BLaER1 treated with 17β-estradiol and CSF1 and Interleukin-3, amounts not matched to agents 10 nM and 100 nM (cell line): ENCODE results near the gene PELI2.
A peak's percentile ranks its signal among the peaks of the same experiment; 100 is the strongest.

ENCODE experiments used
- H3K27ac ChIP-seq, 11 experiments: shearing (Covaris generic); formaldehyde crosslinking; 2 replicates each; pipeline ENCODE4 v1.8.1; 2022
- H3K27me3 ChIP-seq, 11 experiments: shearing (Covaris generic); formaldehyde crosslinking; 2 replicates each; pipeline ENCODE4 v1.8.1; 2022
- H3K36me3 ChIP-seq, 11 experiments: shearing (Covaris generic); formaldehyde crosslinking; 2 replicates each; pipeline ENCODE4 v1.8.1; 2022
- H3K4me1 ChIP-seq, 10 experiments: shearing (Covaris generic); formaldehyde crosslinking; 2 replicates each; pipeline ENCODE4 v1.8.1; 2022
- H3K4me2 ChIP-seq, 11 experiments: shearing (Covaris generic); formaldehyde crosslinking; 2 replicates each; pipeline ENCODE4 v1.8.1; 2022
- H3K4me3 ChIP-seq, 10 experiments: shearing (Covaris generic); formaldehyde crosslinking; 2 replicates each; pipeline ENCODE4 v1.8.1; 2022
- H3K9ac ChIP-seq, 11 experiments: shearing (Covaris generic); formaldehyde crosslinking; 2 replicates each; pipeline ENCODE4 v1.8.1; 2022
- H3K9me3 ChIP-seq, 11 experiments: shearing (Covaris generic); formaldehyde crosslinking; replicated peaks in 1 of 11; 2 replicates each; pipeline ENCODE4 v1.8.1; 2022
- H4K20me1 ChIP-seq, 11 experiments: shearing (Covaris generic); formaldehyde crosslinking; 2 replicates each; pipeline ENCODE4 v1.8.1; 2022
- Cebpa-rat ChIP-seq, 11 experiments: shearing (Covaris generic); IDR thresholded peaks; 2 replicates each; pipeline ENCODE4 v1.8.1; 2022

PELI2 gene

DNA sequence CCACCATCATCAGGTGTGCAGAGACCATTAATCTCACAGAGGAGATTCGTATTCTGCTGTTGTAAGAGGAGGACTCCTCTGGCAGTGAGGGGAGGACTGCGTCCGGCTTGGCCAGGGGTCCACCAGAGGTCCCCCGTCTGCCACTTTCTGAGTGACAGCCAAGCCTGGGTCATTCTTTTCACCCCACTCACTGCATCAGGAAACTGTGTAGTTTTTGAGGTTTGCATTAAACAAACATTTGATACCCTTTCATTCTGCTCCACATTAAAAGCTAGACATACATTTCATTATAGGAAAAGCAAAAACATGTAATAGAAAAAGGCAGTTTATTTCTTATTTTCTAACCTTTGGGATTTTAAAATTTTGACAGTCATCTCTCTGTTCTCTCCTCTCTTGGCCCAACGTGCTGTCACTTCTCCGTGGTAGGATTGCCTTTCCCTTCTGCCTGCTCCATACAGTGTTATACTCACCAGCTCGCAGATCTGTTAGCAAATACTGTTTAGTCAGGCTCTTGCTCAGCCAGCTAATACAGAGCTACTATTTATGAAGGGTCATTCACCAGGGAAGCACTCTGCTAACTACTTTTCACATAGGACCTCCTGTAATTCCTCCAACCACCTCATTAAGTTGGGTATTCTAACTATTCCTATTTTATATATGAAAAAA, 99.3 kb downstream of the PELI2 start:
- no peak for TF ChIP-seq Cebpa-rat (IDR thresholded peaks at IDR 0.05)
- H3K36me3 ChIP-seq, result peaks cover 0 to 22% (median 12%) of the 10 kb centered on the region in 11 experiments; a peak in 10 of 22 replicates
- H3K4me2 ChIP-seq, result peak overlapping the region; percentile 65 to 91 (median 79)
- H3K4me3 ChIP-seq, result peak overlapping the region in 3 of 10 experiments; percentile 6 to 32 (median 10); a peak in 2 of 20 replicates
- peaks cover 0 to 76% (median 37%) of the 10 kb centered on the region in 11 experiments; a peak in 16 of 22 replicates for H4K20me1 ChIP-seq
- H3K27ac ChIP-seq, result peak overlapping the region in 9 of 11 experiments; percentile 2 to 62 (median 50); a peak in 18 of 22 replicates
- peaks cover 61 to 91% (median 79%) of the 10 kb centered on the region in 10 experiments for H3K4me1 ChIP-seq
- H3K9me3 ChIP-seq, result peaks cover 0 to 4% (median 0%) of the 10 kb centered on the region in 11 experiments; a peak in 1 of 22 replicates
- no peaks in the 10 kb centered on the region for H3K27me3 ChIP-seq
- H3K9ac ChIP-seq, result peak overlapping the region in 7 of 11 experiments; percentile 0 to 64 (median 49); a peak in 8 of 22 replicates

DNA sequence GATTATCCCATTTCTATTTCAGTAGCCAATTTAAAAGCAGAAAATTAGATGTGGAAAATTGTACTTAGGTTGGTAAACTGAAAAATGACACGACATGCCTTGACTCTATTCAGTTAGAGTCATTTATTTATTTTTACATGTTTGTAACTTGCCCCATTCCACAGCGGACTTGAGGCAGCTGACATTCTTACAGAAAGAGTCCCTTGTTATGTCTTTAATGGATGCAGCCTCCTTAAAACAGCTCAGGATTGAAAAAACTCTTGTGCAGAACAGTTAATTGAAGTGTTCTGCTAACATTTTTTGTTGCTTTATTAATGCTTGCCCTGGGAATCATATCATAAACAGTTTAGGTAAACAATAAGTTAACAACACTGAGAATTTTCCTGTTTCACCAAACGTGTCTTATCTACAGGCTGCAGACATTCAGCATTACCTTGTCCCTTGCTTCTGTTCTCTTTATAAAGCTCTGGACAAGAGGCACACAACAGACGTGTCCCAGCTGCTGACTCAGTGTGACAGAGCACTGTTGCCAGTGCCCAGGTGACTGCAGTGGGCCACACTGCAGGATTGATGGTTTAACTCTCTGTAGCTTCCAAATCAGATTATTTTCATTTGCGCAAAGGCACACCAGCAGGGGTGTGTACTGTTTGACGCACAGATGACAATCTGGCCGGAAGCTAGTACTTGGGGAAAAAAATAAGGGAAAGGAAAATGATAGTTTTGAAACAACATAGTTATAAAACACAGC, 101.6 kb downstream of the PELI2 start:
- no peak overlapping the region for H3K4me3 ChIP-seq
- no peaks in the 10 kb centered on the region for H3K27me3 ChIP-seq
- peak overlapping the region in 8 of 11 experiments; percentile 65 to 91 (median 80); a peak in 12 of 22 replicates for H3K4me2 ChIP-seq
- peaks cover 0 to 4% (median 0%) of the 10 kb centered on the region in 11 experiments; a peak in 3 of 22 replicates for H3K9me3 ChIP-seq
- H3K9ac ChIP-seq, result no peak overlapping the region
- peak overlapping the region in 4 of 11 experiments; percentile 22 to 44 (median 32); a peak in 3 of 22 replicates for H3K27ac ChIP-seq
- no peak for TF ChIP-seq Cebpa-rat (IDR thresholded peaks at IDR 0.05)
- H4K20me1 ChIP-seq, result peaks cover 0 to 66% (median 21%) of the 10 kb centered on the region in 11 experiments; a peak in 14 of 22 replicates
- peaks cover 46 to 75% (median 63%) of the 10 kb centered on the region in 10 experiments for H3K4me1 ChIP-seq
- H3K36me3 ChIP-seq, result peaks cover 0 to 37% (median 16%) of the 10 kb centered on the region in 11 experiments; a peak in 18 of 22 replicates

DNA sequence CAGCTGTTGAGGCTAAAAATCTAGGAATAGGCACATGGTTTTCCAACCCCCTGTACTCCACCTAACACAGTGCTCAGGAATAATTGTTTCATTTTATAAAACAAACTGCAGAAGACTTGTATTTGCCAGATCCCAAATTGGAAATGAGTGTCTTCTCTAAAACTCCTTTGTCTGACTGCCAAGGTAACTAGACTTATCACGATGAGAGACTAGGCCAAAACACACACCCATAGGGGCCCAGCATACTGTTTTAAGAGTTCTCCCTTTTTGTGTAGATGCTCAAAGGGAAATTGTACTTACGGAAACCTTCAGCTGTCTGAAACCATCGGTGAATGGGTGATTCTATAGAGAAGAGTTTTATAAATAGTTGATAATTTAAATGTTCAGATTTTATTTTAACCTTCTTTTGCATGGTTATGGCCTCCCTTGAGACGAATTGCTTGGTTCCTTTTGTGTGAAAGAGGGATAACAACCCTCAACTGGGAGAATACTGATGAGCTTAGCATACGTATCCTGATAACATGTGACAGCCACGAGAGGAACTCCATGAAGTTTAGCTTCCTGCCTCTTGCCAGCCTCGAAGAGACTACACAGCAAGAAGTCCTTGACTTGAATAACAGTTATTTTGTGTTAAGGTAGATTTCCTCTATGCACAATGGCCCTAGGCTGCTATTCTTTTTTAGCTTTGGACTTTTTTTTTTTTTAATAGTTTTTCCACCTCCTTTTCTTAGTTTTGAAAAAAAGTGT, 103.3 kb downstream of the PELI2 start:
- H3K36me3 ChIP-seq, result peaks cover 7 to 54% (median 33%) of the 10 kb centered on the region in 11 experiments; a peak in 21 of 22 replicates
- no peak overlapping the region for H3K9ac ChIP-seq
- H3K27ac ChIP-seq, result no peak overlapping the region
- no peak for TF ChIP-seq Cebpa-rat (IDR thresholded peaks at IDR 0.05)
- H4K20me1 ChIP-seq, result peaks cover 0 to 60% (median 10%) of the 10 kb centered on the region in 11 experiments; a peak in 11 of 22 replicates
- peaks cover 31 to 59% (median 46%) of the 10 kb centered on the region in 10 experiments for H3K4me1 ChIP-seq
- peak overlapping the region in 3 of 11 experiments; percentile 25 to 54 (median 47); a peak in 5 of 22 replicates for H3K4me2 ChIP-seq
- H3K4me3 ChIP-seq, result no peak overlapping the region
- H3K27me3 ChIP-seq, result no peaks in the 10 kb centered on the region
- peaks cover 0 to 20% (median 13%) of the 10 kb centered on the region in 11 experiments; a peak in 16 of 22 replicates for H3K9me3 ChIP-seq

DNA sequence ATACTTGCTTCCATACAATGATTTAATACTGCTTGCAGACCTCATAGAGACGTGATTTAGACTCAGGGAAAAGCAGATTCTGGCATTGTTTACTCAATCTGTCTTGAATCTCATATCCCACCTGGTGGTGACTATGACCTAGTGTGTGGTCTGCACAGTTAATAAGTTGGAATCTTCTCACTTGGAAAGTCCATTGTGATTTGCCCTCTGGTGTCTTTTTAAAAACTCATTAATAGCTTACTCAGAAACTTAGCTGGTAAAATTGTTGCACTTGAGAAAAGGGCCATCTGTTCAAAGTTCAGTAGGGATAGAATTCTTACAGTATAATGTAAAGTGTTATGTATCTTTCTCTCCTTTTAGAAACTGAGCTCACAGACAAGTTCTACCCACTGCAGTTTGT, 106.0 kb downstream of the PELI2 start:
- Histone ChIP-seq H3K27me3 (no peaks in the 10 kb centered on the region), H3K36me3 (peaks cover 17 to 81% (median 56%) of the 10 kb centered on the region in 11 experiments; a peak in 21 of 22 replicates), H3K4me2 (no peak overlapping the region), H3K4me3 (no peak overlapping the region), H3K4me1 (peaks cover 4 to 35% (median 19%) of the 10 kb centered on the region in 10 experiments), H4K20me1 (peaks cover 0 to 36% (median 0%) of the 10 kb centered on the region in 11 experiments; a peak in 5 of 22 replicates), H3K9ac (no peak overlapping the region), H3K27ac (no peak overlapping the region), H3K9me3 (peaks cover 17 to 44% (median 37%) of the 10 kb centered on the region in 11 experiments)
- no peak for TF ChIP-seq Cebpa-rat (IDR thresholded peaks at IDR 0.05)

DNA sequence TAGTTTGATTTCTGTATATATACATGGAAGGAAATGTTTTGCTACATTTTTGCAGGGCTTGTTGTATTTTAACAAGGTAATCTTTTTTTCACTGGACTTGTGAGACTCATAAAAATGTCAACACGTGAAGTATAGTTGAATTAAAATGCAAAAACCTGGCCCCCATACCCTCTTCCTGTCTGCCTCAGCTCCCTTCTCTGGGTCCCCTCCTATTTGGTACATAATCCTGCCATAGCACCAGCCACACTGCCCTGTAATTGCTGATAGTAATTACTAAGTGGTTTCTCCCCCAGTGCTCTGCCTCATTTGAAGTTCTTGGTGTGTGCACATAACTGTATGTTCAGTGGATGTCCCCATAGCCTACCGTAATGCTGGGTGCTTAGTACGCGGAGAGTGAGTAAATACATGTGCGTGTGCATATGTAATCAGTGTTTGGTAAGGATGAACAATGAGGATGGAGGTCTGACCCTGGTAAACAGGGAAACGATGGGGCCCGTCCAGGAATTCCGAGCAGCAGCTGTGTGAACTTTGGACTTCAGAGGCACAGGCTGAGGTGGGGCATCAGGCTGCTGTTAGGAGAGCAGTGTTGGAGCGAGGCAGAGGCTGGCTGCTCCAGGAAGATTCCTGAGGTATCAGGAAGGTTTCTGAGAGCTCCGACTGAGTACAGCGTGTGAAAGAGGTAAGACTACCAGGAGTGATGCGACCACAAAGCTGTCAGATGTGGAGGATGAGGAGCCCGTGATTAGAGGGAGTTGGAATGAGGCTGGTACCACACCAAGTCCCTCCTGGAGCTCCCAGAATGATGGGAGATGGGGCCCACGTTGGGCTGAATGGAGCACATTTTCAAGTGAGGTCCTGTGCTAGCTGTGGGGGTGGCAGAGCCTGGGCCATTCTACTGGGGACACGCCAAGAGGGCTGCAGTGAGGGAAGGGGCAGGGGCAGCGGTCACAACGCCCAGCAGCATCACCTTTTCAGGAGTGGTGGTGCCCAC, 106.8 kb downstream of the PELI2 start:
- TF ChIP-seq Cebpa-rat (IDR thresholded peaks at IDR 0.05), result no peak
- Histone ChIP-seq H3K36me3 (peaks cover 17 to 89% (median 62%) of the 10 kb centered on the region in 11 experiments; a peak in 21 of 22 replicates), H3K9ac (no peak overlapping the region), H3K27ac (no peak overlapping the region), H3K4me2 (no peak overlapping the region), H3K4me3 (no peak overlapping the region), H3K4me1 (peaks cover 0 to 27% (median 12%) of the 10 kb centered on the region in 10 experiments; a peak in 10 of 20 replicates), H3K27me3 (no peaks in the 10 kb centered on the region), H3K9me3 (peaks cover 25 to 51% (median 45%) of the 10 kb centered on the region in 11 experiments), H4K20me1 (peaks cover 0 to 36% (median 0%) of the 10 kb centered on the region in 11 experiments; a peak in 4 of 22 replicates)

DNA sequence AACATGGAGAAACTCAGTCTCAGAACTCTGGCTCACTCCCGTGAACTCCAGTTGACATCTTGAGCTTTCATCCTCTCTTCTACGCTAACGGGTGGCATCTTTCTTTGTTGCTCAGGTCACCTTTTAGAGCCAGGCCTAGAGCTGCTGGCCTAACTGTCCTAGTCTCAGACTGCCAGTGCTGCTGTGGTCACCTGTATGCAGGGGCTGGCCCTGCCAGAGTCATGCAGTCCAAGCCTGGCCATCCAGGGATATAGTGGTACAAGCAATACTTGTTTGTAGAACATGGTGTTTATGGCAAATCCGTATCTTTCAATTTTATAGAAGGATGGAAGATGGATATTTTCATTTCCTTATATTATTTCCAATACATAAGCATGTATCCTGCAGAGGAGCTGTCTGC, 117.2 kb downstream of the PELI2 start:
- Histone ChIP-seq H3K4me2 (peak overlapping the region in 7 of 11 experiments; percentile 4 to 89 (median 51); a peak in 8 of 22 replicates), H3K4me3 (no peak overlapping the region), H3K27ac (peak overlapping the region in 6 of 11 experiments; percentile 9 to 78 (median 32); a peak in 6 of 22 replicates), H3K4me1 (peaks cover 21 to 40% (median 32%) of the 10 kb centered on the region in 10 experiments), H3K27me3 (no peaks in the 10 kb centered on the region), H4K20me1 (peaks cover 0 to 6% (median 0%) of the 10 kb centered on the region in 11 experiments; a peak in 3 of 22 replicates), H3K9me3 (peaks cover 4 to 29% (median 18%) of the 10 kb centered on the region in 11 experiments), H3K36me3 (peaks cover 0 to 25% (median 11%) of the 10 kb centered on the region in 11 experiments; a peak in 10 of 22 replicates), H3K9ac (no peak overlapping the region)
- TF ChIP-seq Cebpa-rat (IDR thresholded peaks at IDR 0.05), result no peak

DNA sequence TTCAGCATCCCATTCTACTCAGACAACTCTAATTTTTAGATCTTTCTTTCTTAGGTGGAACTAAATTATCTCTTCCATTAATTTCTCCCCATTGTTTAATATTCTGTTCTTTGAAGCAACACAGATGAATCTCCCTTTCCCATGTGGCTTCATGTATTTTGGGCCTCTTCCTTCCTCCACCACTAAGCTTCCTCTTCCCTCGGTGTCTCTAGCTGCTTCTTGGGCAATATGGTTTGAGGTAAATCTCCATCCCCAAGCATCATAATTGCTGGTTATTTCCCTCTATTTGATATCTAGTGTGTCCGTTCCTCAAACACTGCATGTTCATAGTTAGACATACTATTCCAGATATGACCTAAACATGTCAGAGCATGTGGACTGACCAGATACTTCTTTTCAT, 119.2 kb downstream of the PELI2 start:
- Histone ChIP-seq H3K27me3 (no peaks in the 10 kb centered on the region), H3K9me3 (peaks cover 0 to 34% (median 13%) of the 10 kb centered on the region in 11 experiments; a peak in 14 of 22 replicates), H3K36me3 (peaks cover 0 to 42% (median 29%) of the 10 kb centered on the region in 11 experiments; a peak in 15 of 22 replicates), H3K4me1 (peaks cover 21 to 46% (median 32%) of the 10 kb centered on the region in 10 experiments), H3K9ac (peak overlapping the region in 7 of 11 experiments; percentile 26 to 55 (median 41); a peak in 10 of 22 replicates), H3K27ac (peak overlapping the region in 9 of 11 experiments; percentile 34 to 83 (median 75); a peak in 17 of 22 replicates), H4K20me1 (peaks cover 0 to 6% (median 0%) of the 10 kb centered on the region in 11 experiments; a peak in 3 of 22 replicates), H3K4me3 (peak overlapping the region in 2 of 10 experiments; percentile 16 to 22; a peak in 2 of 20 replicates), H3K4me2 (peak overlapping the region; percentile 48 to 89 (median 75))
- peak in 6 of 11 experiments; percentile 22 to 51 (median 30); a peak in 4 of 22 replicates for TF ChIP-seq Cebpa-rat (IDR thresholded peaks at IDR 0.05)
